ENCODE data around the gene PFN1. TPM values are rescaled to one million over a fixed set of nuclear protein-coding genes. Genes with fewer than 3 reads are reported as not detected.
A peak's percentile ranks its signal among the peaks of the same experiment; 100 is the strongest.

The PFN1 gene
- total and polyA plus RNA-seq, 2 of the 8 experiments (the other 6 are each of a cell fraction or from before 2014, with no cell fraction given): 1,355 to 1,949 TPM

- no peak overlapping the region for H2BK5ac ChIP-seq (ENCODE audit: low read depth, low read length)
- no peak overlapping the region for H2AFZ ChIP-seq (ENCODE audit: low read length)
- H3K79me2 ChIP-seq (ENCODE audit: control insufficient read depth in 1 of 2, insufficient read depth in 2 of 2, low read length in 2 of 2): peaks cover 0 to 15% of the 10 kb centered on the region in 2 experiments; a peak in 2 of 4 replicates
- H2BK20ac ChIP-seq (ENCODE audit: low read length): no peak overlapping the region
- no peak overlapping the region for H3K14ac ChIP-seq (ENCODE audit: insufficient read length)
- H4K5ac ChIP-seq (ENCODE audit: insufficient read length, low read depth, low read length): no peak overlapping the region
- no peak overlapping the region; a peak in 1 of 4 replicates for H3K4me2 ChIP-seq (ENCODE audit: insufficient read depth in 1 of 2, low read depth in 2 of 2, low read length in 2 of 2)
- no peak overlapping the region for H2BK120ac ChIP-seq (replicated peaks; ENCODE audit: low read depth, low read length)
- H3K4ac ChIP-seq (replicated peaks; ENCODE audit: insufficient read length, low read depth, low read length): no peak overlapping the region
- no peak overlapping the region for H3K9ac ChIP-seq (replicated peaks in 1 of 4; ENCODE audit: extremely low read depth in 1 of 4, low read depth in 3 of 4, low read length in 3 of 4)
- no peak overlapping the region for H3K27ac ChIP-seq (ENCODE audit: low read depth, low read length)
- no peak overlapping the region for H3K4me3 ChIP-seq (ENCODE audit: extremely low read depth in 1 of 4, insufficient read depth in 2 of 4, low read depth in 3 of 4, low read length in 4 of 4)
- H4K20me1 ChIP-seq (replicated peaks in 1 of 2; ENCODE audit: control insufficient read depth in 1 of 2, insufficient read depth in 2 of 2, low read length in 2 of 2): peaks cover 2 to 11% of the 10 kb centered on the region in 2 experiments
- no peak for DNase-seq (ENCODE audit: low read depth in 1 of 2, low spot score in 2 of 2)
- peaks cover 0 to 27% (median 15%) of the 10 kb centered on the region in 4 experiments; a peak in 5 of 7 replicates for H3K27me3 ChIP-seq (replicated peaks in 1 of 4; ENCODE audit: control insufficient read depth in 3 of 4, extremely low read depth in 1 of 4, insufficient read depth in 3 of 4, low read length in 3 of 4)
- ChIA-PET POLR2A (ENCODE audit: partially characterized antibody) (interaction anchor here (1.0 to 32.4 kb wide), 5 partner anchors 8 to 108 kb away, joined by 3 to 987 read pairs (median 62); partner anchors contain the start of genes CAMTA2, ENO3, PFN1 and RNF167), CTCF (ENCODE audit: partially characterized antibody) (interaction anchor here (1.2 to 6.2 kb wide), 6 partner anchors 10 to 61 kb away, joined by 3 to 31 read pairs (median 13); partner anchors contain the start of gene CAMTA2)
- peaks cover 2 to 16% (median 9%) of the 10 kb centered on the region in 4 experiments for H3K4me1 ChIP-seq (replicated peaks in 1 of 4; ENCODE audit: control insufficient read depth in 3 of 4, insufficient read depth in 4 of 4, low read length in 3 of 4)
- H3K9me3 ChIP-seq (ENCODE audit: insufficient read depth in 2 of 2, low read depth in 1 of 2, low read length in 1 of 2): no peaks in the 10 kb centered on the region
- no peak overlapping the region for H4K8ac ChIP-seq (ENCODE audit: extremely low read depth, insufficient read depth, low read length)
- no peak overlapping the region for H4K91ac ChIP-seq (replicated peaks; ENCODE audit: insufficient read length, low read length)
- TF ChIP-seq YY1 (IDR thresholded peaks at IDR 0.05; ENCODE audit: low read depth, low read length): no peak
- TF ChIP-seq, protein P1, sequence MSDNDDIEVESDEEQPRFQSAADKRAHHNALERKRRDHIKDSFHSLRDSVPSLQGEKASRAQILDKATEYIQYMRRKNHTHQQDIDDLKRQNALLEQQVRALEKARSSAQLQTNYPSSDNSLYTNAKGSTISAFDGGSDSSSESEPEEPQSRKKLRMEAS (IDR thresholded peaks at IDR 0.05): no peak
- TF ChIP-seq ATF2 (IDR thresholded peaks at IDR 0.05; ENCODE audit: low read length): no peak
- no peak for TF ChIP-seq CTBP2 (IDR thresholded peaks at IDR 0.05; ENCODE audit: borderline replicate concordance, insufficient read depth, insufficient read length, low read length)
- no peak for TF ChIP-seq FOSL1 (IDR thresholded peaks at IDR 0.05; ENCODE audit: insufficient read depth, low read depth, low read length)
- TF ChIP-seq ASH2L (IDR thresholded peaks at IDR 0.05; ENCODE audit: low read length): no peak
- no peak for TF ChIP-seq BCL11A (IDR thresholded peaks at IDR 0.05; ENCODE audit: low read depth in 2 of 2, low read length in 2 of 2)
- TF ChIP-seq PHF8 (conservative IDR thresholded peaks at IDR 0.05; ENCODE audit: low read depth, low read length): no peak
- H2AK5ac ChIP-seq (ENCODE audit: low read depth, low read length): 0 out of 2 replicates have a peak overlapping the region, but pooled peaks have one; percentile 30
- peaks cover 0 to 11% (median 0%) of the 10 kb centered on the region in 4 experiments; a peak in 1 of 8 replicates for H3K36me3 ChIP-seq (ENCODE audit: control insufficient read depth in 2 of 4, insufficient read depth in 4 of 4, low read length in 3 of 4)
- H2BK15ac ChIP-seq (ENCODE audit: low read length): no peak overlapping the region
- H2BK12ac ChIP-seq (ENCODE audit: low read depth, low read length): no peak overlapping the region
- H3K23ac ChIP-seq (ENCODE audit: insufficient read length): no peak overlapping the region
- H3K18ac ChIP-seq (ENCODE audit: extremely low read depth, low read length): no peak overlapping the region
- peaks cover 19% of the 10 kb centered on the region; the same call in 1 of the 2 replicates for H3K23me2 ChIP-seq (ENCODE audit: low read depth, low read length)
- FAIRE-seq: no peak
- H3K79me1 ChIP-seq (ENCODE audit: low read depth, low read length): peaks cover 3% of the 10 kb centered on the region; the same call in 1 of the 2 replicates
- H3K56ac ChIP-seq (replicated peaks; ENCODE audit: insufficient read length, low read depth, low read length): no peak overlapping the region
- WGBS, 2 experiments (ENCODE audit: extremely low coverage in 1 of 2, insufficient coverage in 1 of 2, insufficient read length in 1 of 2, insufficient replicate concordance in 2 of 2, low coverage in 1 of 2, low lambda C conversion rate in 2 of 2, missing lambda C conversion rate in 1 of 2): 97% methylated on average over 8 of the region's 8 CpGs; no CpG with 5 or more reads in 1 of the 2 experiments
Observed at GRCh38 chr17:4970273-4970672, 21.9 kb upstream of the PFN1 start.

Data from H1 (cell line).